GM12878 (cell line): ENCODE results near the gene FYB1. TPM values are rescaled to one million over a fixed set of nuclear protein-coding genes. Genes with fewer than 3 reads are reported as not detected.

Experiments
- ATAC-seq: fragments of 200-7000 bp; cut with Tn5 transposase; 3 replicates; pipeline ENCODE4 v1.9.1; 2020; ENCODE audit warnings: mild to moderate bottlenecking, moderate library complexity
- BruUV-seq: library from RNA; stranded (reverse); fragments of 400-500 nt; replicated peaks from 2 replicates; lab custom pipeline; 2021; lab: Mats Ljungman, UMichigan
- CTCF ChIA-PET: fragments of 300-600 bp; sonication (Branson Sonifier 250); formaldehyde crosslinking; extraction: SDS; loops from one replicate; lab custom pipeline; 2021; ENCODE audit warnings: inconsistent platforms; lab: Yijun Ruan, JAX
- POLR2A ChIA-PET: fragments of 350-600 bp; formaldehyde crosslinking; extraction: SDS; loops from one replicate; lab custom pipeline; 2021; ENCODE audit warnings: inconsistent platforms; lab: Charles Lee
- RAD21 ChIA-PET: fragments of 300-600 bp; sonication (Branson Sonifier 250); formaldehyde crosslinking; loops from one replicate; lab custom pipeline; 2023; ENCODE audit warnings: antibody characterized with exemption; ENCODE audit not compliant: unreplicated experiment; lab: Charles Lee
- SMC1A ChIA-PET: fragments of 300-600 bp; sonication (Branson Sonifier 250); formaldehyde crosslinking; loops from one replicate; lab custom pipeline; 2023; ENCODE audit not compliant: unreplicated experiment, uncharacterized antibody; lab: Charles Lee
- DNase-seq: peaks from one replicate; pipeline ENCODE4 v3.0.0-alpha.2; 2011; ENCODE audit warnings: low read depth, low spot score
- FAIRE-seq: peaks from 3 replicates; lab custom pipeline; 2011; peaks lifted over from hg19 to GRCh38; lab: Jason Lieb, UNC
- H2AFZ ChIP-seq: 2 replicates; pipeline ENCODE4 v1.6.0; 2011; ENCODE audit warnings: low read depth, low read length, control low read depth; ENCODE audit not compliant: control insufficient read depth
- H3K27ac ChIP-seq: 2 replicates; pipeline ENCODE4 v1.5.1; 2011; ENCODE audit warnings: control low read depth; ENCODE audit not compliant: control insufficient read depth, insufficient read depth
- H3K27me3 ChIP-seq, 2 experiments: replicated peaks in 1 of 2; 2 replicates each; pipeline versions ENCODE4 v1.6.0 to v1.6.1; 2011; ENCODE audit warnings: low read length in 1 of 2; ENCODE audit not compliant: control insufficient read depth in 2 of 2, insufficient read depth in 2 of 2
- H3K36me3 ChIP-seq, 2 experiments: 2 replicates each; pipeline ENCODE4 v1.5.1; 2011; ENCODE audit warnings: low read length in 1 of 2; ENCODE audit not compliant: control insufficient read depth in 2 of 2, insufficient read depth in 2 of 2
- H3K4me1 ChIP-seq: 2 replicates; pipeline ENCODE4 v1.6.1; 2011; ENCODE audit warnings: mild to moderate bottlenecking, low read length, moderate library complexity, mixed read lengths; ENCODE audit not compliant: control insufficient read depth, insufficient read depth
- H3K4me2 ChIP-seq: 2 replicates; pipeline ENCODE4 v1.6.0; 2011; ENCODE audit warnings: control low read depth; ENCODE audit not compliant: control insufficient read depth, insufficient read depth
- H3K4me3 ChIP-seq: fragments of 200-600 bp; sonication (generic); 2 replicates; pipeline ENCODE4 v1.5.1; 2016
- H3K79me2 ChIP-seq: 2 replicates; pipeline ENCODE4 v1.6.0; 2011; ENCODE audit warnings: low read length; ENCODE audit not compliant: control insufficient read depth, insufficient read depth
- H3K9ac ChIP-seq: 2 replicates; pipeline ENCODE4 v1.8.0; 2011; ENCODE audit warnings: low read length, control low read depth, mixed read lengths; ENCODE audit not compliant: control insufficient read depth, insufficient read depth
- H3K9me3 ChIP-seq: replicated peaks from 3 replicates; pipeline ENCODE4 v1.5.1; 2011; ENCODE audit warnings: mild to moderate bottlenecking, low read length; ENCODE audit not compliant: control insufficient read depth, insufficient read depth
- H4K20me1 ChIP-seq: 2 replicates; pipeline ENCODE4 v1.6.0; 2011; ENCODE audit not compliant: control insufficient read depth, insufficient read depth
- NFIC ChIP-seq: IDR thresholded peaks from 2 replicates; pipeline ENCODE4 v1.6.1; 2012; ENCODE audit warnings: low read depth, mild to moderate bottlenecking, inconsistent platforms, low read length, moderate library complexity
- POLR2AphosphoS2 ChIP-seq: IDR thresholded peaks from 2 replicates; pipeline ENCODE4 v1.6.1; 2011; ENCODE audit warnings: low read depth, mild to moderate bottlenecking, low read length, improper control_type of control experiment, moderate library complexity
- RB1 ChIP-seq: fragments of 450-650 bp; formaldehyde crosslinking; IDR thresholded peaks from 2 replicates; pipeline ENCODE4 v1.6.1; 2017; ENCODE audit warnings: mild to moderate bottlenecking, borderline replicate concordance
- ZNF217 ChIP-seq: fragments of 450-650 bp; IDR thresholded peaks from 2 replicates; pipeline ENCODE4 v1.6.1; 2017; ENCODE audit warnings: antibody characterized with exemption, mild to moderate bottlenecking
- ZNF622 ChIP-seq: fragments of 450-650 bp; IDR thresholded peaks from 2 replicates; pipeline ENCODE4 v1.6.1; 2017; ENCODE audit warnings: mild to moderate bottlenecking, inconsistent platforms
- WGBS: methylation state at CpG from one replicate; pipeline ENCODE4 v1.1.6; 2016; ENCODE audit warnings: low lambda C conversion rate; ENCODE audit not compliant: insufficient replicate concordance, insufficient coverage; ENCODE audit errors: missing lambda C conversion rate; 5-methylcytosine and 5-hydroxymethylcytosine counted together
- in situ Hi-C: fragments of 300-500 bp; cut with MboI; formaldehyde crosslinking; loops from 9 replicates; pipeline ENCODE4 v1.14.3; 2018; ENCODE audit warnings: mixed read lengths
- intact Hi-C: fragments of 100-400 bp; cut with micrococcal nuclease; formaldehyde crosslinking; loops from one replicate; pipeline ENCODE4 v1.14.2; 2022; ENCODE audit not compliant: unreplicated experiment
- polyA plus RNA-seq, 11 experiments: library from polyadenylated mRNA; depleted of rRNA in 4 of 11; unstranded in 6 of 11; stranded (reverse) in 5 of 11; fragments of >200 nt; fragmentation: Nextera tagmentation in 4 of 11; fragmentation: Illumina TruSeq in 1 of 11; extraction: Ambion mirVana in 4 of 11; extraction: Trizol in 1 of 11; gene quantifications; 1 replicate in 1 of 11; 2 replicates in 10 of 11; pipeline versions ENCODE4 v1.2.1 to v1.2.3, GENCODE V29; 2011 to 2016; ENCODE audit warnings: inconsistent platforms in 2 of 11, missing spikeins in 2 of 11, low read depth in 1 of 11
- total RNA-seq, 4 experiments: library from RNA; depleted of rRNA in 3 of 4; stranded (reverse); fragments of >200 nt in 3 of 4; fragmentation: Illumina TruSeq in 1 of 4; extraction: Trizol in 1 of 4; gene quantifications; 2 replicates each; pipeline versions ENCODE4 v1.2.1 to v1.2.3, GENCODE V29; 2013 to 2021
- TF ChIP-seq, protein P1 (sequence below): fragments of 450-650 bp; IDR thresholded peaks from 2 replicates; pipeline ENCODE4 v1.6.1; 2016; ENCODE audit warnings: mild to moderate bottlenecking
- TF ChIP-seq, protein P2 (sequence below): IDR thresholded peaks from 2 replicates; pipeline ENCODE4 v1.6.1; 2011; ENCODE audit warnings: low read depth, low read length, improper control_type of control experiment, borderline replicate concordance
- TF ChIP-seq, protein P3 (sequence below): fragments of 450-650 bp; IDR thresholded peaks from 2 replicates; pipeline ENCODE4 v1.6.1; 2018; ENCODE audit warnings: mild to moderate bottlenecking, low read depth, moderate library complexity; ENCODE audit not compliant: partially characterized antibody
- TF ChIP-seq, protein P4 (sequence below): fragments of 450-650 bp; IDR thresholded peaks from 2 replicates; pipeline ENCODE4 v1.6.1; 2014; ENCODE audit warnings: mild to moderate bottlenecking
- TF ChIP-seq, protein P5 (sequence below): fragments of 450-650 bp; IDR thresholded peaks from 2 replicates; pipeline ENCODE4 v1.6.1; 2017; ENCODE audit warnings: mild to moderate bottlenecking, moderate library complexity
- TF ChIP-seq, protein P6 (sequence below): IDR thresholded peaks from 2 replicates; pipeline ENCODE4 v1.6.1; 2011; ENCODE audit warnings: borderline replicate concordance, low read depth, mild to moderate bottlenecking, moderate library complexity, low read length; ENCODE audit not compliant: insufficient read depth, poor library complexity, severe bottlenecking

FYB1 gene
- total and polyA plus RNA-seq, 10 of the 15 experiments (the other 5 are each of a cell fraction or from before 2014, with no cell fraction given) = 0.06 to 4.3 (median 0.25) TPM; not detected in 2

DNA sequence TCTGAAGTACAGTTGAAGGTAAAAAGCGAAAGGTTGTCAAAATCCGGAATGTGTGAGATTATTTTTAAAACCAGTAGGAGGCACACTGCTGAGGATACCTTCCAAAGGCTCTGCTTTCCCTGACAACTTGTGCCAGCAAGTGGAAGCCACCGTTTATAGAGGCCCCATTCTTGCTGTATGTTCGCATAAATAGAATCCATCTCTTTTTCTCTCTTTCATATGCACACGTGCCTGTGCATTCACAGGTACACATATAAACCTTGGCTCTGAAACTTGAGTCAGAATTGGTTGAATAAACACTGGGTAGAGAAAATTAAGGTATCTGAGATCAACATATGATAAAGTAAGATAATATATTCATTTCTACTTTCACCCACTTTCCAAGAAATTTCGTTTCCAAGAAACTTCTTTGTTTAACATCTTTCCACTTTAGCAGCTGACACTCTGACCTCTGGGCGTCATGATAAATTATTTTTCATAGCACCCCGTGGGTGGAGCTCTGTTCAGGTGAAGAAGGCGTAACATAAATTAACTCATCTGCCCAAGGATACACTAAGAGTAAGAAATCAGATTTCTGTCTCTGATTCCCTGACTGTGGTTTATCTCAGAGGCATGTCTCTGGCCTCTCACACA, 81.4 kb downstream of the FYB1 start:
- CTCF ChIA-PET = no interaction called here
- no peak overlapping the region for H3K27ac ChIP-seq
- TF ChIP-seq, protein P1, sequence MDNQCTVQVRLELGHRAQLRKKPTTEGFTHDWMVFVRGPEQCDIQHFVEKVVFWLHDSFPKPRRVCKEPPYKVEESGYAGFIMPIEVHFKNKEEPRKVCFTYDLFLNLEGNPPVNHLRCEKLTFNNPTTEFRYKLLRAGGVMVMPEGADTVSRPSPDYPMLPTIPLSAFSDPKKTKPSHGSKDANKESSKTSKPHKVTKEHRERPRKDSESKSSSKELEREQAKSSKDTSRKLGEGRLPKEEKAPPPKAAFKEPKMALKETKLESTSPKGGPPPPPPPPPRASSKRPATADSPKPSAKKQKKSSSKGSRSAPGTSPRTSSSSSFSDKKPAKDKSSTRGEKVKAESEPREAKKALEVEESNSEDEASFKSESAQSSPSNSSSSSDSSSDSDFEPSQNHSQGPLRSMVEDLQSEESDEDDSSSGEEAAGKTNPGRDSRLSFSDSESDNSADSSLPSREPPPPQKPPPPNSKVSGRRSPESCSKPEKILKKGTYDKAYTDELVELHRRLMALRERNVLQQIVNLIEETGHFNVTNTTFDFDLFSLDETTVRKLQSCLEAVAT = no peak
- TF ChIP-seq, protein P2, sequence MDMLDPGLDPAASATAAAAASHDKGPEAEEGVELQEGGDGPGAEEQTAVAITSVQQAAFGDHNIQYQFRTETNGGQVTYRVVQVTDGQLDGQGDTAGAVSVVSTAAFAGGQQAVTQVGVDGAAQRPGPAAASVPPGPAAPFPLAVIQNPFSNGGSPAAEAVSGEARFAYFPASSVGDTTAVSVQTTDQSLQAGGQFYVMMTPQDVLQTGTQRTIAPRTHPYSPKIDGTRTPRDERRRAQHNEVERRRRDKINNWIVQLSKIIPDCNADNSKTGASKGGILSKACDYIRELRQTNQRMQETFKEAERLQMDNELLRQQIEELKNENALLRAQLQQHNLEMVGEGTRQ = no peak
- TF ChIP-seq ZNF622 = no peak
- no peak for TF ChIP-seq NFIC
- no peak for TF ChIP-seq RB1
- no peak for TF ChIP-seq ZNF217
- TF ChIP-seq, protein P3, sequence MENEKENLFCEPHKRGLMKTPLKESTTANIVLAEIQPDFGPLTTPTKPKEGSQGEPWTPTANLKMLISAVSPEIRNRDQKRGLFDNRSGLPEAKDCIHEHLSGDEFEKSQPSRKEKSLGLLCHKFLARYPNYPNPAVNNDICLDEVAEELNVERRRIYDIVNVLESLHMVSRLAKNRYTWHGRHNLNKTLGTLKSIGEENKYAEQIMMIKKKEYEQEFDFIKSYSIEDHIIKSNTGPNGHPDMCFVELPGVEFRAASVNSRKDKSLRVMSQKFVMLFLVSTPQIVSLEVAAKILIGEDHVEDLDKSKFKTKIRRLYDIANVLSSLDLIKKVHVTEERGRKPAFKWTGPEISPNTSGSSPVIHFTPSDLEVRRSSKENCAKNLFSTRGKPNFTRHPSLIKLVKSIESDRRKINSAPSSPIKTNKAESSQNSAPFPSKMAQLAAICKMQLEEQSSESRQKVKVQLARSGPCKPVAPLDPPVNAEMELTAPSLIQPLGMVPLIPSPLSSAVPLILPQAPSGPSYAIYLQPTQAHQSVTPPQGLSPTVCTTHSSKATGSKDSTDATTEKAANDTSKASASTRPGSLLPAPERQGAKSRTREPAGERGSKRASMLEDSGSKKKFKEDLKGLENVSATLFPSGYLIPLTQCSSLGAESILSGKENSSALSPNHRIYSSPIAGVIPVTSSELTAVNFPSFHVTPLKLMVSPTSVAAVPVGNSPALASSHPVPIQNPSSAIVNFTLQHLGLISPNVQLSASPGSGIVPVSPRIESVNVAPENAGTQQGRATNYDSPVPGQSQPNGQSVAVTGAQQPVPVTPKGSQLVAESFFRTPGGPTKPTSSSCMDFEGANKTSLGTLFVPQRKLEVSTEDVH = no peak
- TF ChIP-seq, protein P4, sequence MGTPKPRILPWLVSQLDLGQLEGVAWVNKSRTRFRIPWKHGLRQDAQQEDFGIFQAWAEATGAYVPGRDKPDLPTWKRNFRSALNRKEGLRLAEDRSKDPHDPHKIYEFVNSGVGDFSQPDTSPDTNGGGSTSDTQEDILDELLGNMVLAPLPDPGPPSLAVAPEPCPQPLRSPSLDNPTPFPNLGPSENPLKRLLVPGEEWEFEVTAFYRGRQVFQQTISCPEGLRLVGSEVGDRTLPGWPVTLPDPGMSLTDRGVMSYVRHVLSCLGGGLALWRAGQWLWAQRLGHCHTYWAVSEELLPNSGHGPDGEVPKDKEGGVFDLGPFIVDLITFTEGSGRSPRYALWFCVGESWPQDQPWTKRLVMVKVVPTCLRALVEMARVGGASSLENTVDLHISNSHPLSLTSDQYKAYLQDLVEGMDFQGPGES = no peak
- TF ChIP-seq, protein P5, sequence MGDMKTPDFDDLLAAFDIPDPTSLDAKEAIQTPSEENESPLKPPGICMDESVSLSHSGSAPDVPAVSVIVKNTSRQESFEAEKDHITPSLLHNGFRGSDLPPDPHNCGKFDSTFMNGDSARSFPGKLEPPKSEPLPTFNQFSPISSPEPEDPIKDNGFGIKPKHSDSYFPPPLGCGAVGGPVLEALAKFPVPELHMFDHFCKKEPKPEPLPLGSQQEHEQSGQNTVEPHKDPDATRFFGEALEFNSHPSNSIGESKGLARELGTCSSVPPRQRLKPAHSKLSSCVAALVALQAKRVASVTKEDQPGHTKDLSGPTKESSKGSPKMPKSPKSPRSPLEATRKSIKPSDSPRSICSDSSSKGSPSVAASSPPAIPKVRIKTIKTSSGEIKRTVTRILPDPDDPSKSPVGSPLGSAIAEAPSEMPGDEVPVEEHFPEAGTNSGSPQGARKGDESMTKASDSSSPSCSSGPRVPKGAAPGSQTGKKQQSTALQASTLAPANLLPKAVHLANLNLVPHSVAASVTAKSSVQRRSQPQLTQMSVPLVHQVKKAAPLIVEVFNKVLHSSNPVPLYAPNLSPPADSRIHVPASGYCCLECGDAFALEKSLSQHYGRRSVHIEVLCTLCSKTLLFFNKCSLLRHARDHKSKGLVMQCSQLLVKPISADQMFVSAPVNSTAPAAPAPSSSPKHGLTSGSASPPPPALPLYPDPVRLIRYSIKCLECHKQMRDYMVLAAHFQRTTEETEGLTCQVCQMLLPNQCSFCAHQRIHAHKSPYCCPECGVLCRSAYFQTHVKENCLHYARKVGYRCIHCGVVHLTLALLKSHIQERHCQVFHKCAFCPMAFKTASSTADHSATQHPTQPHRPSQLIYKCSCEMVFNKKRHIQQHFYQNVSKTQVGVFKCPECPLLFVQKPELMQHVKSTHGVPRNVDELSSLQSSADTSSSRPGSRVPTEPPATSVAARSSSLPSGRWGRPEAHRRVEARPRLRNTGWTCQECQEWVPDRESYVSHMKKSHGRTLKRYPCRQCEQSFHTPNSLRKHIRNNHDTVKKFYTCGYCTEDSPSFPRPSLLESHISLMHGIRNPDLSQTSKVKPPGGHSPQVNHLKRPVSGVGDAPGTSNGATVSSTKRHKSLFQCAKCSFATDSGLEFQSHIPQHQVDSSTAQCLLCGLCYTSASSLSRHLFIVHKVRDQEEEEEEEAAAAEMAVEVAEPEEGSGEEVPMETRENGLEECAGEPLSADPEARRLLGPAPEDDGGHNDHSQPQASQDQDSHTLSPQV = no peak
- TF ChIP-seq POLR2AphosphoS2 = no peak
- TF ChIP-seq, protein P6, sequence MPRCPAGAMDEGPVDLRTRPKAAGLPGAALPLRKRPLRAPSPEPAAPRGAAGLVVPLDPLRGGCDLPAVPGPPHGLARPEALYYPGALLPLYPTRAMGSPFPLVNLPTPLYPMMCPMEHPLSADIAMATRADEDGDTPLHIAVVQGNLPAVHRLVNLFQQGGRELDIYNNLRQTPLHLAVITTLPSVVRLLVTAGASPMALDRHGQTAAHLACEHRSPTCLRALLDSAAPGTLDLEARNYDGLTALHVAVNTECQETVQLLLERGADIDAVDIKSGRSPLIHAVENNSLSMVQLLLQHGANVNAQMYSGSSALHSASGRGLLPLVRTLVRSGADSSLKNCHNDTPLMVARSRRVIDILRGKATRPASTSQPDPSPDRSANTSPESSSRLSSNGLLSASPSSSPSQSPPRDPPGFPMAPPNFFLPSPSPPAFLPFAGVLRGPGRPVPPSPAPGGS = no peak

More for the DNA sequence above, 81.4 kb downstream of the FYB1 start:
- Histone ChIP-seq H3K36me3 (no peaks in the 10 kb centered on the region), H2AFZ (no peak overlapping the region), H3K27me3 (no peaks in the 10 kb centered on the region), H3K9ac (no peak overlapping the region), H3K4me1 (no peaks in the 10 kb centered on the region), H3K4me3 (no peak overlapping the region), H3K79me2 (no peaks in the 10 kb centered on the region), H4K20me1 (no peaks in the 10 kb centered on the region), H3K9me3 (no peaks in the 10 kb centered on the region), H3K4me2 (no peak overlapping the region)
- intact Hi-C loops (no loop called here), in situ Hi-C loops (no loop called here)
- FAIRE-seq (no peak), DNase-seq (no peak), ATAC-seq (no peak)
- RAD21 ChIA-PET = no interaction called here
- SMC1A ChIA-PET = no interaction called here
- POLR2A ChIA-PET = no interaction called here
- no TSS peak for BruUV-seq
- 29% methylated on average over 9 of the region's 9 CpGs for WGBS
